Mammary epithelial cell (primary cell): Measurements from ENCODE around the gene DPF3.

Source experiments
- CTCF ChIP-seq, 2 donors: IDR thresholded peaks in 1 of 2; conservative IDR thresholded peaks in 1 of 2; 2 replicates each; pipeline ENCODE4 v1.5.1; 2011 to 2012; ENCODE audit warnings: inconsistent platforms in 2 of 2, low read length in 2 of 2, mild to moderate bottlenecking in 2 of 2, control low read depth in 1 of 2, low read depth in 1 of 2; ENCODE audit not compliant: insufficient read depth in 1 of 2; ENCODE audit errors: extremely low read depth in 1 of 2
- EZH2 ChIP-seq: IDR thresholded peaks from 2 replicates; pipeline ENCODE4 v1.6.1; 2012; ENCODE audit warnings: low read length, inconsistent platforms, borderline replicate concordance

- no peak for TF ChIP-seq CTCF (conservative IDR thresholded peaks at IDR 0.05 in 1 of 2, IDR thresholded peaks at IDR 0.05 in 1 of 2; ENCODE audit: extremely low read depth in 1 of 2, insufficient read depth in 1 of 2, low read depth in 1 of 2, low read length in 2 of 2)
- no peak for TF ChIP-seq EZH2
Measured at GRCh38 chr14:72739446-72740405, 154.2 kb downstream of the DPF3 start.
